ENCODE measurements around the gene C1GALT1.

Gene C1GALT1

DNA sequence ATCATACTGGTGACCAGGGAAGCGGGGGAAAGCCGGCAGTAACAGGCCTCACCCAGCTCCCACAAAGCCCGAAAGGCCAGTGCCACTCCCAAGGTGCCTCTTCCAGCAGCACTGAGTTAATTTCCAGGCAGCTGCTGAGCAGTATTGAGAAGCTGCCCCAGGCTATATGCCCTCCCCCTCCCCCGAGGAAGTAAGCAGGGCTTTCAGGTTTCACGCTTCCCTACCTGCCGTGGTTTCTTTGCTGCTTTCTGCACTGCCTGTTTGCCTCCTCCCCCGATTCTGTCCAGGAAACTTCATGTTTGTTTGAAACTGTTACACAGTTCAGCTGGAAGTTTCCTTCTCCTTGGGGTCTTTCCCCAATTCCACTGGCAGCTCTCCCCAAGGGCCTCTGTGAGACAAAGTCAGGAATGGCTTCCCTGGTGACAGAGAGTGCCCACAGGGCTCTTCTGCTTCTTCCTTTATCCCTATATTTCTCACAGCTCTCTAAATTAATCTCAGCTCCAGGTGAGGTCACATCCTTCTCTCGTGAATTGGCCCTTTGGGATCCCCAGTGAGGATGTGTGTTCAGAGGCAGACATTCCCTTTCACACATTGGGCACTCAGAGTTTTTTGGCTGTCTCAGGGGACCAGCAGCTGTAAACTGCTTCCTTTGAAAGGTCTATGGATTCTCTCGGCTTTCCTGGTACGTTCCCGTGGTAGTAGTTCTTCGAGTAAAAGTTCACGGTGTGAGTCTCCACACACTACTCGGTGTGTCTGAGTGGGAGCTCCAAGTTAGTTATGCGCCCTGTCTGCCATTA lies 19.4 kb downstream of the C1GALT1 start:
- Histone ChIP-seq H3K9me3 (replicated peaks in 1 of 11) (peaks cover 13 to 61% (median 46%) of the 10 kb centered on the region in 11 experiments), H3K9ac (peak overlapping the region in 9 of 11 experiments; percentile 3 to 61 (median 37); a peak in 11 of 22 replicates), H3K4me3 (peak overlapping the region in 2 of 10 experiments; percentile 18 to 20; a peak in 2 of 20 replicates)

DNA sequence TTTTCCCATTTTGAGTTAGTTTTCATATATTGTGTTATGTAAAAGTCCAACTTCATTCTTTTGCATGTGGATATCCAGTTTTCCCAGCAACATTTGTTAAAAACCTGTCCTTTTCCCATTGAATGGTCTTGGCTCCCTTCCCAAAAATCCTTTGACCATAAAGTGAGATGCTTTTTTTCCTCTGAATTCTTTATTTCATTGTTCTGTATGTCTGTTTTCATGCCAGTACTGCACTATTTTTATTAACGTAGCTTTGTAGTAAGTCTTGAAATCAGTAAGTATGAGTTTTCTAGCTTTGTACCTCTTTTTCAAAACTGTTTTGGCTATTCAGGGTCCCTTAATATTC lies 20.0 kb downstream of the C1GALT1 start:
- no peak overlapping the region; a peak in 1 of 20 replicates for H3K4me3 ChIP-seq
- H3K9ac ChIP-seq: no peak overlapping the region
- H3K27ac ChIP-seq: peak overlapping the region in 1 of 11 experiments; percentile 56; a peak in 1 of 22 replicates
- H4K20me1 ChIP-seq: peaks cover 0 to 50% (median 19%) of the 10 kb centered on the region in 11 experiments; a peak in 19 of 22 replicates
- H3K4me1 ChIP-seq: peaks cover 27 to 40% (median 35%) of the 10 kb centered on the region in 10 experiments
- H3K9me3 ChIP-seq (replicated peaks in 1 of 11): peaks cover 13 to 61% (median 46%) of the 10 kb centered on the region in 11 experiments; a peak in 20 of 22 replicates
- peaks cover 3 to 24% (median 11%) of the 10 kb centered on the region in 11 experiments; a peak in 11 of 22 replicates for H3K36me3 ChIP-seq
- H3K27me3 ChIP-seq: no peaks in the 10 kb centered on the region
- no peak for TF ChIP-seq Cebpa-rat (IDR thresholded peaks at IDR 0.05)
- peak overlapping the region in 10 of 11 experiments; percentile 64 to 91 (median 74); a peak in 15 of 22 replicates for H3K4me2 ChIP-seq

More for the DNA sequence above, 19.4 kb downstream of the C1GALT1 start:
- Histone ChIP-seq H3K36me3 (peaks cover 3 to 23% (median 11%) of the 10 kb centered on the region in 11 experiments; a peak in 11 of 22 replicates), H3K27me3 (no peaks in the 10 kb centered on the region), H3K27ac (peak overlapping the region in 5 of 11 experiments; percentile 3 to 56 (median 18); a peak in 6 of 22 replicates), H3K4me2 (peak overlapping the region; percentile 64 to 91 (median 75)), H3K4me1 (peaks cover 27 to 40% (median 35%) of the 10 kb centered on the region in 10 experiments), H4K20me1 (peaks cover 0 to 50% (median 19%) of the 10 kb centered on the region in 11 experiments; a peak in 19 of 22 replicates)
- no peak for TF ChIP-seq Cebpa-rat (IDR thresholded peaks at IDR 0.05)

DNA sequence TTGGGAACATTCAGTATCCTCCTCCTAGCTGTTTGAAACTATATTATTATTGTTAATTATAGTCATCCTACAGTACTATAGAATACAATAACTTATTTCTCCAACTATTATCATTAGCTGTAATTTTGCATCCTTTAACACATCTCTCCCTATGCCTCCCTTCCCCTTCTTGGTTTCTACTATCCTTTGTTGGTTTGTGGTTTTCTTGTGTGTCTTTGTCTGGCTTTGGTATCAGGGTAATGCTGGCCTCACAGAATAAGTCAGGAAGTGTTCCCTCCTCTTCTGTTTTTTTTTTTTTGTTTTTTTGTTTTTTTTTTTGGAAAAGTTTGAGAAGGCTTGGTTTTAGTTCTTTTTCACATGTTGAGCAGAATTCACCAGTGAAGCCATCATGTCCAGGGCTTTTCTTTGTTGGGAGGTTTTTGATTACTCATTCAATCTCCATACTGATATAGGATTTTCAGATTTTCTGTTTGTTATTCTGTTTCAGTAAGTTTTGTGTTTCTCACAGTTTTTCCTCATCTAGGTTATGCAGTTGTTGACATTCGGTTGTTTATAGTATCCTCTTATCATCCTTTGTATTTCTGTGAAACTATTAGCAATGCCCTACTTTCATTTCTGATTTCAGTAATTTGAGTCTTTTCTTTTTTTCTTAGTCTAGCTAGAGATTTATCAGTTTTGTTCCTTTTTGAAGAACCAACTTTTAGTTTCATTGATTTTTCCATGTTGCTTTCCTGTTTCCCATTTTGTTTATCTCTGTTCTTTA lies 21.6 kb downstream of the C1GALT1 start:
- Histone ChIP-seq H3K27ac (peak overlapping the region in 8 of 11 experiments; percentile 17 to 51 (median 34); a peak in 11 of 22 replicates), H3K4me3 (no peak overlapping the region), H3K9ac (0 out of 22 replicates have a peak overlapping the region, but pooled peaks of 1 of the 11 experiments have one; percentile 1), H3K9me3 (replicated peaks in 1 of 11) (peaks cover 27 to 63% (median 56%) of the 10 kb centered on the region in 11 experiments; a peak in 20 of 22 replicates), H3K4me1 (peaks cover 27 to 40% (median 35%) of the 10 kb centered on the region in 10 experiments), H3K27me3 (no peaks in the 10 kb centered on the region), H3K4me2 (peak overlapping the region; percentile 20 to 74 (median 42); a peak in 18 of 22 replicates), H3K36me3 (peaks cover 3 to 40% (median 21%) of the 10 kb centered on the region in 11 experiments; a peak in 20 of 22 replicates), H4K20me1 (peaks cover 0 to 50% (median 19%) of the 10 kb centered on the region in 11 experiments; a peak in 19 of 22 replicates)
- TF ChIP-seq Cebpa-rat (IDR thresholded peaks at IDR 0.05): no peak

DNA sequence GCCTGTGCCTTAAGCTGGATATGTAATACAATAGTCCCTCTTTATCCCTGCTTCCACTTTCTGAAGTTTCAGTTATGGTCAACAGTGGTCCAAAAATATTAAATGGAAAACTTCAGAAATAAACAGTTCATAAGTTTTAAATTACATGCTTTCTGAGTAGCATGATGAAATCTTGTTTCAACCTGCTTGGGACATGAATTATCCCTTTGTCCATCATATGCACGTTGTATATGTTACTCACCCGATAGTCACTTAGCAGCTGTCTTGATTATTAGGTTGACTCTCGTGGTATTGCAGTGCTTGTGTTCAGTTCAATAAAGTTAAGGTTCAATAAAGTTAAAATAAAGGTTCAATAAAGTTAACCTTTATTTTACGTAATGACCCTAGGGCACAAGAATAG lies 25.5 kb downstream of the C1GALT1 start:
- peaks cover 64 to 91% (median 82%) of the 10 kb centered on the region in 11 experiments for H3K9me3 ChIP-seq (replicated peaks in 1 of 11)
- H3K4me2 ChIP-seq: no peak overlapping the region

DNA sequence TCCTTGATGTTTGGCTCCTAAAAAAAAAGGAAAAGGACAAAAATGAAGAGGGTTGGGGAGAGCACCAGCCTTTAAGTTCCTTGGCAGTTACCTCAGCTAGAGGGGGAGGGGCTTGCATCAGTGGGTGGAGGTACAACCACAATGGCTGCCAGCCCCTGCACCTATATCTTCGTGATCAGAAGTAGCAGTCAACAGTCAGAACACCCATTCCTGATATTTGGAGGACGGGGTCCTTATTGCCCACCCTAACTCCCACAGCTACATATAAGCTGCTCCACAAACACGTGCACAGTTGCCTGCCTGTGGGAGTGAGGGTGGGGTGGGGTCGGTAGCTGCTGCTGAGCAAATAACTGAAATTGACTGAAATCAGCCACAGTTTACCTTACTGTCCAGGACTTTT lies 26.2 kb downstream of the C1GALT1 start:
- H3K36me3 ChIP-seq: peaks cover 20 to 75% (median 66%) of the 10 kb centered on the region in 11 experiments
- no peak overlapping the region for H3K4me3 ChIP-seq
- no peak overlapping the region for H3K4me2 ChIP-seq
- no peaks in the 10 kb centered on the region for H3K27me3 ChIP-seq
- no peak overlapping the region for H3K9ac ChIP-seq
- H3K4me1 ChIP-seq: peaks cover 8 to 16% (median 12%) of the 10 kb centered on the region in 10 experiments; a peak in 18 of 20 replicates
- TF ChIP-seq Cebpa-rat (IDR thresholded peaks at IDR 0.05): no peak
- peaks cover 65 to 98% (median 83%) of the 10 kb centered on the region in 11 experiments for H3K9me3 ChIP-seq (replicated peaks in 1 of 11)
- H3K27ac ChIP-seq: no peak overlapping the region
- peaks cover 0 to 21% (median 0%) of the 10 kb centered on the region in 11 experiments; a peak in 6 of 22 replicates for H4K20me1 ChIP-seq

More for the DNA sequence above, 25.5 kb downstream of the C1GALT1 start:
- Histone ChIP-seq H3K9ac (no peak overlapping the region), H3K4me3 (no peak overlapping the region), H3K36me3 (peaks cover 20 to 72% (median 59%) of the 10 kb centered on the region in 11 experiments), H3K4me1 (peaks cover 11 to 22% (median 18%) of the 10 kb centered on the region in 10 experiments; a peak in 18 of 20 replicates), H3K27ac (no peak overlapping the region), H4K20me1 (peaks cover 0 to 28% (median 0%) of the 10 kb centered on the region in 11 experiments; a peak in 7 of 22 replicates), H3K27me3 (no peaks in the 10 kb centered on the region)
- no peak for TF ChIP-seq Cebpa-rat (IDR thresholded peaks at IDR 0.05)

DNA sequence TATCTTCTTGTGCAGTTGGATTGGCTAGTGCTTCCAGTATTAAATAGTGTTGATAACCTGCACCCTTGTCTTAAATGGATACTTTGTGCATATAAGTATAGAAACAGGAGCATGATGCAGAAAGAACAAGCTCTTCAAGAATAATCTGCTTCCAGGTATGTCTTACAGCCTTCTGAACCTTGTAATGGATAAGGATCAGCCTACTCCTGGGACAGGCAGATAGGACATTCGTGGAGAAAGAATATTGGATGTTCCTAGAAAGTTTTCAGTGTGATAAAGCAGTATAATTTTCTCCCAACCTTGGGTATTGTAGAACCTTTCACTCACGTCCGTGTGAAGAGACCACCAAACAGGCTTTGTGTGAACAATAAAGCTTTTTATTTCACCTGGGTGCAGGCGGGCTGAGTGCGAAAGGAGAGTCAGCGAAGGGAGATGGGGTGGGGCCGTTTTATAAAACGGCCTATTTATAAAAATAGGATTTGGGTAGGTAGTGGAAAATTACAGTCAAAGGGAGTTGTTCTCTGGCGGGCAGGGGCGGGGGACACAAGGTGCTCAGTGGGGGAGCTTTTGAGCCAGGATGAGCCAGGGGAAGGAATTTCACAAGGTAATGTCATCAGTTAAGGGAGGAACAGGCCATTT lies 27.2 kb downstream of the C1GALT1 start:
- peaks cover 0 to 6% (median 2%) of the 10 kb centered on the region in 10 experiments; a peak in 11 of 20 replicates for H3K4me1 ChIP-seq

DNA sequence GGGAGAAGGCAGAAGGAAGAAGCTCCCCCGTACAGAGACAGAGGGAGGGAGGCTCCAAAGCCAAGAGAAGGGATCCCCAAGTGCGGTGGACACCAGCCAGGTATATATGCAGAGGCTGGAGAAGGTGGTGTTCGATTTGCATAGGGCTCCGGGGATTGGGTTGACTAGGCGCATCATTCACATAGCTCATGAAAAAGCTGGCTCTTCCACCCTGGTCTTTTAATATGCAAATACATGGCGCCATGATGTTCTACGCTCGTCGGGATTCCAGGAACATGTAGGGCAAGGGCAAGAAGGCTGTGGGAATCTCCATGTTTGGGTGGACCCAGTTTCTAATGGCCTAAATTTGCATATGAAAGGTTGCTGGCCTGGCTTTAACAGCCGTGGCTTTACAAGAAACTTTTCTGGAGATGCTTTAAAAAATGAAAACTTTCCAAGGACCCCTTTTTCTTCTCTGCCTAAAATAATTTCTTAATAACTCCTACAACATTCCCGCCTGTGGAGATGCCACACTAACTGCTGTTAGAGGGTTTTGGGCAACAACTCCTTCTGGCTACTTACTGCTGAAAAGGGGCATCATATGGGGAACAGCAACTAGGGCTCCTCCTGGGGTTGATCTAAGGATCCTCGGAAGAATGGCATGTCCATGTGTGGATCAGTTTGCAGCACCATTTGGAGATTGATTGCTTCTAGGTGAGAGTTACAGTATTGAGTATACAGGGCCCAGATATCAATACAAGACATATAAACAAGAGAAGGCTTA lies 28.3 kb downstream of the C1GALT1 start:
- Histone ChIP-seq H3K9ac (no peak overlapping the region), H3K27ac (no peak overlapping the region), H3K9me3 (replicated peaks in 1 of 11) (peaks cover 67 to 99% (median 86%) of the 10 kb centered on the region in 11 experiments), H3K27me3 (no peaks in the 10 kb centered on the region), H3K4me3 (no peak overlapping the region), H3K36me3 (peaks cover 41 to 93% (median 82%) of the 10 kb centered on the region in 11 experiments), H4K20me1 (peaks cover 0 to 1% (median 0%) of the 10 kb centered on the region in 11 experiments; a peak in 1 of 22 replicates), H3K4me1 (no peaks in the 10 kb centered on the region), H3K4me2 (no peak overlapping the region)
- TF ChIP-seq Cebpa-rat (IDR thresholded peaks at IDR 0.05): no peak

More for the DNA sequence above, 27.2 kb downstream of the C1GALT1 start:
- Histone ChIP-seq H4K20me1 (peaks cover 0 to 11% (median 0%) of the 10 kb centered on the region in 11 experiments; a peak in 2 of 22 replicates), H3K27ac (no peak overlapping the region), H3K4me2 (no peak overlapping the region), H3K9me3 (replicated peaks in 1 of 11) (peaks cover 67 to 99% (median 90%) of the 10 kb centered on the region in 11 experiments), H3K9ac (no peak overlapping the region), H3K36me3 (peaks cover 30 to 85% (median 75%) of the 10 kb centered on the region in 11 experiments), H3K4me3 (no peak overlapping the region), H3K27me3 (no peaks in the 10 kb centered on the region)
- no peak for TF ChIP-seq Cebpa-rat (IDR thresholded peaks at IDR 0.05)
